Pons (tissue), 1 donor: Measurements from ENCODE around the gene HTR1B.

Experiments
- DNase-seq: peaks from one replicate; pipeline ENCODE4 v3.0.0-alpha.2; 2016; ENCODE audit warnings: low spot score

The HTR1B gene

DNA sequence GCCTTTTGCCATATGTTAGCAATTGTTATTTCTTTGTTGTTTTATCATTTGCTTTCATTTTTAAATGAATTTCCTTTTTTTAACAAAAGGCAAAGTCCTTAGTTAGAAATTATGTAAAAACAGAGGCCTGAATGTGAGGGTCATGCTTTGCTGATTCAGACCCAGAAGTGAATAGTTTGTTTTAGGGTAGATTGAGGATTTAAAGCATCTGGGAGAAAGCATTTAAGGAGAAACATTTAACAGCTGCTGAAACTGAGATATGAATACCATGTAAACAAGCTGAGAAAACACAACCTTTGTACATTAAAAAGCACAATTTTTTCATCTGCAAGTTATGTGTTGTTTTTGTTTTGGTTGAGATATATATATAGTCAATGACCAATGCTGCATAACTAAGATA is 8.0 kb downstream of the HTR1B start:
- no peak for DNase-seq

DNA sequence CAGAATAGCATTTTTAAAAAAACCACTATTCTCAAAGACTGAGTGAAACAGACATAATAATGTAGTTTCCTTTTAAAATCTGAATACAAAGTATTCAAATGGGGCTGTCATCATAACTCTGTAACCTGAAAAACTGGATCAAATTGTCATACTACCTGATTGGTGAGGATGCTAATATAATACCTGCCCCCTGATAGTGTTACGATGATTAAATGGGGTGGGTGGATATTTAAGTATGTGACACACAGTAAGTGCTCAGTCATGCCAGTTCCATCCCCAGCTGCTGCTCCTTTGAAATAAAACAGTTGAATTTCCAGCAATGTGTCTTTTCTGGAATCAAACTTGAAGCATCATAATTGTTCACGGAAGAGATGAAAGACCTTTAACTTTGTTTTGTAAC is 8.9 kb downstream of the HTR1B start:
- DNase-seq = no peak

DNA sequence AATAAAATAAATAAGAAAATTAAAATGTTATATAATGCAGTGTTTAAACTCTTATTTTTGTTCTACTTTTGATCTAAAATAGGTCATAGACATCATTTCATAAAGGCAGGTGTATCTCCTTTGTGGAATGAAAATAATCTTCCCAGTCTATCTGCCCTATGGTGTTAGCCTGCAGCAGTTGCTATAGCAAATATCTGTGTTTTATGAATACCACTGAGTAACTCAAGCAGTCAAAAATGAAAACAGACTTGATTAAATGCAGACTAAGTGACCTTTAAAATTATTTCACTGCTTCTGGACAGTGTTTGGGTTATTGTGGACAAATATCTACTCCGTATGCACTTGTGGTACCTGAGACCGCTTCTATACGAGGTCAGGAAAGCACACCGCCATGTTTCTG is 11.8 kb downstream of the HTR1B start:
- DNase-seq = no peak

DNA sequence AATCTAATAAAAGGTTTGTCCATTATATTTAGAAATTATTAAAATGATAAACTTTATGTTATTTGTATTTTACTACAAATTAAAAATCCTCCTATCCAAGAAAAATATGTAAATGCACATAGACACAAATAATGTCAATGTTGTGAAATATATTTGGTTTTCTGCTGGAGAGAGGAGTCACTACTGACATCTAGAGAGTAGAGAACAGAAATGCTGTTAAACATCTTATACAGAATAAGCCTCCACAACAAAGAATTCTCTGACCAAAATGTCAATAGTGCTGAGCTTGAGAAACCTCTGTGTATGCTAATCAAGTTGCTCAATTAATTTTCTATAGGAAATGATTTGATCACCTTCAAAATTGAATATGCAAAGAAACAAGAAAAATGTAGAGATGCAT is 12.4 kb downstream of the HTR1B start:
- no peak for DNase-seq

DNA sequence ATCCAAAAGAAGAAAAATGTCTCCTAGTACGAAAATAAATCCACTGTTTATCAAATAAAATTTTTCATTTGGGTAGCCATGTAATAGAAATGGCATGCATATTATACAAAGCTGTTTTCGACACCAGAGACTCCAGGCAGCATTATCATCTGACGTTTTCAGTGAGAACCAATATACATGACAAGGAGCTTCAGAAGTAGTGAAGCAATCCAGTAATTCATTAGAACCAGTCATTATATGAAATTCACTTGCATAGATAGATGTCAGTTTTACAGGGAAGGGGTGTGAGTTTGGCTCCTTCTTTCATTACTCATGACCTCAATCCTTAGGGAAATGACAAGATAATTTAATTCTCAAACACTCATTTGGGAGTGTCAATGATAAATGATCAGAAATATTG is 14.7 kb downstream of the HTR1B start:
- no peak for DNase-seq

DNA sequence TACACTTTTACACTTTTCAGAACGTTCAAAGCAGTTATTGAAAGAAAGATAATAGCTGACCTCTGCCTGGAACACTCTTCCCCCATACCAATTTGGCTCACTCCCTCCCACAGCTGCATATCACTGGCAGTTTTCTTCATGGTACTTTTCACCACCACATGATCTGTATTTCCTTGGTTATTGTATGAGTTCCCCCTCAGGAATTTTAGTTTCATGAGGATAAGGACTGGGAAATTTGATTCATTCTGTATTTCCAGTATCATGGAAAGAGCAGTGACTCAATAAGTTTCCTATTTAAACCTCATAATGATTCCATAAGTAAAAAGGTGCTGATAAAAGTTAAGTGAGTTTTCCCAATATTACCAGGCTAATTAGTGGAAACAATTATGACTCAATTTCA is 16.0 kb downstream of the HTR1B start:
- DNase-seq = no peak

DNA sequence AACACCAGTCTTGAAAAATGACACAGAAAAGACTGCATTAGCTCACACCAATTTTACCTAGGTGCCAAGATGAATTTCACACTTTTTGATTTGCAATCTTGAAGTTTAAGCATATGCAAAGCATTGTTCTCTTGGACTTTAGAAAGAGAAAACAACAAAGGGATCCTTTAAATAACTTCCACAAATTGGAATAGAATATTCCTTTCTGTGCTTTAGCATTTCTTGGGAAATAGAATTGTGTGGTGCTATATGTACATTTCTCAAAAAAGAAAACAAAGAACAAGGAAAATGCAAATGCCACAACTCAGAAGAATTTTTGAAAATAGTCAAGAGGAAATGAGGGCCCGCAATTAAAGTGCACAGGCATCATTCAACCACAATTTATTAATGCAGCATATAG is 17.0 kb downstream of the HTR1B start:
- DNase-seq = no peak

DNA sequence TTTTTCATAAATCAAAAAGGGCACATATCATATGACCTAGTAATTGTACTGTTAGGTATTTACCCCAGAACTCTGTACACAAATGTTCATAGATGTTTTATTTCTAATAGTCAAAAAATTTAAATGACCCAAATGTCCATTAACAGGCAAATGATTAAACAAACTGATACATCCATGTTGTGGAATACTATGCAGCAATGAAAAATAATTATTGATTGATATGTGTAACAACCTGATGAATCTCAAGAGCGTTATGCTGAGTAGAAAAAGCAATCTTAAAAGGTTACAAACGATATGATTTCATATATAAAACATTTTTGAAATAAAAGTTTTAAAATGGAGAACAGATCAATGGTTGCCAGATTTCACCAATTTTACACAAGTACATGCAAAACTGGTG is 18.1 kb downstream of the HTR1B start:
- no peak for DNase-seq

DNA sequence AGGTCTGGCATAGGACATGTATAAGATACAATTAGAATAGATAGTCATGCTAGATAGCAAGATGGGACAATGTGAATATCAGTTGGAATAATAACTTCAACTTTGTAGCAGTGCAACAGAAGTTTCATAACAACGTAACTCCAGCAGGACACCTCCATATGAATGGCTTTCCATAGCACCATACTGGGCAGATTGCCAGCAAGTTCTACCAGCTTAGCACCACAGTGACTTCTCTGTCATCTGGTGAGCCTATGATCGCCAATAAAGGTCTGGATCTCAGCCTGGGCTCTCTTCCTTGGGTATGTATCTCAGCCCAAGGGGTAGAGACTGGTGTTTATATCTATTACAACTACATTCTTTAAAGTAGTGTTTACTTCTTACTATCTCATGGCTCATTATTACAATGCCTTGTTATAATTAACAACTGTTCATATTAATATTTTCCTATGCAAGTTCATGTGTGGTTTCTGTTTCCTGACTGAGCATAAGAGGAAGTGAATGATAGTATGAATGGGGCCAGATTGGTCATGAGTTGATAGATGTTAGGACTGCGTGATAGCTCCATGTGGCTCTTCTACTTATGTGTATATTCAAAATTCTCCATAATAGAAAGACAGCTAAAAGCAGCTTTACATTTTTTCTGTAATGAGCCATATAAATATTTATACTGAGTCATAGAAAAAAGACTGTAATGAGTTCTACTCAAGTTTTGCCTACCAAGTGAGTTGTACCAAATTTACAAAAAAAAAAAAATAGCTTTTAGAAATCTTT is 22.9 kb downstream of the HTR1B start:
- no peak for DNase-seq

DNA sequence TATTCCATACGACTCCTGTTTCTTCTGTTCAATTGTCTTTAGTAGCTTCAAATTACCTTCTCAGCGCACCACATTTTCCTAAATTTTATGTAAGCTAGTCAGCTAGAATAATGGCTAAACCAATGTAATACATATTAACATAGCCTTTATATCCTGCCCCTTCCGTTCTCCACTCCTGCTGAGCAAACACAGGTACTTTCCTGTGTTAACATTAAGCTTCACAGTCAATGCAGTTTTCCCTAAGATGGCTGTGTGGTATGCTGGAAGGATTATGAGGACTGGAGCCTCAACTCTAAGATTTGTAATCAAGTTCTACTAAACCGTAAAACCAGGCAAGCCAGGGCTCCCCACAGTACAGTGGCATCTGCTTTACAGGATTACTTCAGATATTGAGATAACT is 29.4 kb downstream of the HTR1B start:
- DNase-seq = no peak

DNA sequence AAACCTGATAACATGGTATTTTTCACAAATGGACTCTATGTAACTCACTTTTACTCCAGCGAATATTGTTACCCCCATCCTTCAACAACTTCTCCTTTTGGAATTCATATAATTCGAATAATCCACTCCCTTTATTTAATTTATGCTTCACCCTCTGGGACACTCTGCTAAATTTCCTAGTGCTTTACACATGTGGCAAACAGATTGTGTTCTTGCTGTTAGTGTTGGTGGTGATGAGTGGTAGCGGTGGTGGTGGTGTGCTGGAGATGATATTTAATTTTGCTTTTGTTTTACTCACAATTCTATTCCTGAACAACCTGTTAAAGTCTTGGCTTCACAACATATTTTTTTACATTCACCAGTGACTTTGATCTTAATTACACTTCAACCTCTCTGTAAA is 32.8 kb downstream of the HTR1B start:
- DNase-seq = no peak

DNA sequence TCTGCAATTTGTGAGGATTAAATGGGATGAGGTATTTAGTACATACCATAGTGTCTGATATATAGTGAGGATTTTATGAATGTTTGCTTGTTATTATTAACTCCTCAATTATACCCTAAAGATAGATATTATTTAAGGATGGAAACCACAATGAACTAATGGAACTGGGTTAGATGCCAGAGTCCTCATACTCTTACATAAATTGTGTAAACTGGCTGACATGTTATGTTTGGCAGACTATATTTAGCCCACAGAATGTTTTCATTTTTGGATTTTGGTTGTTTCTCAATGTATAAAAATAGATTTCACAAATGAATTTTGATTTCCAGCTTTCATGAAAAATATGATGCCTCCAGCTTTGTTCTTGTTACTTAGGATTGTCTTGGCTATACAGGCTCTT is 37.6 kb downstream of the HTR1B start:
- DNase-seq = no peak

DNA sequence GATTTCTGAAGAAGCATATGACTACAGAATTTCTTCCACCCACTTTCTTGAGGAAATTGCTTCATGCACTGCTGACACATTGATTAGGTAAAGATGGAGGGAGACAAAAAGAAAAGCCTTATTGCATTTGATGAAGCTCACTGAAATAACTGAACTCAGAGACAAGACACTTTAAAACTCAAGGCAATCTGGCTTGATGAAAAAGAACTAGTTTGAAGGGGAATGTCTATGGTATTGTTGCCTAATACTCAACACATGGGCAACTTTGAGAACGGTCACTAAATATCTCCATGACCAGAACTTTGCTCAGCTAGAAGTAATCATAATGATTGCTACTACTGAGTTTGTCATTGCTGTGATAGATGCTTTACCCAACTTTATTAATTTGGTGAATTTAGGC is 38.1 kb downstream of the HTR1B start:
- DNase-seq = no peak

DNA sequence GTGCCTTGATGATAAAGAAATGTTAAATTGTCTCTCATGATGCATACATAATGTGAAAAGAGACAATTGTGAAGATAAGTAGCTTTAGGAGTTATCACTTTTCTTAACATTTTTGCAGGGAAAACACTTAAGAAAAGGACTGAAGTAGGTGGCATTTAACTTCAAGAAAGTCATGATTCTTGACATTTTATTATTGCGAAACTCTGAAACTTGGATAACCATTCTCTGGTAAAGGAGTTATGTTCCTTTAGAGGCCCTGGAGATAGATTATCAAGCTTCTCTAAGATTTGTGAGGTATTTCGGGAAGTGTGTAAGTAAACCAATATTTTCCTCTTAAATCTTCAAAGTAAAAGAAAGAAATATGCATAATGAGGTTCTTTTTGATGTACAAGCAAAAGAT is 38.5 kb downstream of the HTR1B start:
- no peak for DNase-seq

DNA sequence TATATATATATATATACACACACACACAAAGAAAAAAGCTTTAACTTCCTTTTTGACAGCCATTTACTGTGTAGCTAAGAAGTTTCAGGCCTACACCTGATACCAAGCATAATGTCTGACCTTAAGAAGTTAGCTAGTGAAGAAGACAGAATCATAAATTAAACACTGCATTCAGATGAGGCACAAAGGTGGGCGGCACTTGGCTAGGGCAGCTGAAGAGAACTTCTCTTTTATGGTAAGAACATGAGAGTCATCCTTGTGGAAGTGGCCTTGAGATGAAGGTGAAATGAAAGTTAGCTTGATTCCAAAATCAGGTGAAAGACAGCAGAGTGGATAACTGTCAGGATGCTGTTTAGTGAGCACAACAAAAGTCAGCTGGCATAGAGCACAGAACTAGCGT is 46.5 kb downstream of the HTR1B start:
- DNase-seq = no peak

DNA sequence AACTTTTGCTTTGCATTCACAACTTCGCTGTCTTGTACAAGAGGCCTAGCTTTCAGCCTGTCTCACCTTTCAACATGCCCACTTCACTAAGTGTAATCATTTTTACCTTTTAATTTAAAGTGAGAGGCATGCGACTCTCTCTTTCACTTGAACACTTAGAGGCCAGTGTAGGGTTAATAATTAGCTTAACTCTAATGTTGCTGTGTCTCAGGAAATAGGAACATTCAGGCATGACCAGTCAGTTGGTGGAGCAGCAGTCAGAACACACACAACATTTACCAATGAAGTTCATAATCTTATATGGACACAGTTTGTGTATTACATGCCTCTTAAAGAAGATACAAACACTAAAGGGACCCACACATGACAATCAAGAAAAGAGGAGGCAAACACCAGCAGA is 47.6 kb downstream of the HTR1B start:
- no peak for DNase-seq
